GM19025 (cell line): ENCODE results near the gene PCYOX1L.

Experiments used
- ATAC-seq: cut with Tn5 transposase; IDR thresholded peaks from one replicate; pipeline ENCODE4 v1.9.1; 2021; ENCODE audit warnings: mild to moderate bottlenecking, low read depth, moderate library complexity; ENCODE audit not compliant: unreplicated experiment

PCYOX1L gene

GRCh38 chr5:149417711-149418368 is 60.0 kb downstream of the PCYOX1L start:
- ATAC-seq = no peak

DNA sequence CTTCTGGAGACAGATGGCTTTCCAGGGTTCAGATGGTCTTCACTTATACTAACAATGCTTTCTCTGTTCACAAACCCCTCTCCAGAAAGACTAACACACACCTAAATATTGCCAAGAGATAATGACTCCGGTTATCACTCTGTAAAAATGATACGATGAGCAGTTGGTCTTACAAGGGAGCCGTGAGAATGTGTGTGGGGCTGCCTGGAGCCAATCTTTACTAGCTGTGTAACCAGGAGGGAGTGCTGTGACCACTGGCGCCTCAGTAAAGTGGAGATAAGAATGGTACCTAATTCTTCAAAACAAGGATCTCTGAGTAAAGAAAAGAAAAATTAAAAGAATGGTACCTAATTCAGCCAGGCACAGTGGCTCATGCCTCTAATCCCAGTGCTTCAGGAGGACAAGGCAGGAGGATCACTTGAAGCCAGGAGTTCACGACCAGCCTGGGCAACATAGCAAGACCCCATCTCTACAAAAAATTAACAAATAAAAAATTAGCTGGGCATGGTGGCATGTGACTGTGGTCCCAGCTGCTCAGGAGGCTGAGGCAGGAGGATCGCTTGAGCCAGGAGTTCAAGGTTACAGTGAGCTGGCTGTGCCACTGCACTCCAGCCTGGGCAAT is 61.2 kb downstream of the PCYOX1L start:
- ATAC-seq = no peak
